Activated CD4-positive, alpha-beta T cell treated with anti-CD3 and anti-CD28 coated beads for 24 hours (primary cell): ENCODE data around the gene HSPA4.
"Not testable (repeated sequence)": the region's sequence is repeated elsewhere in the genome, so short reads cannot be mapped to it uniquely, and the experiment has no call there.

ENCODE experiments used
- DNase-seq, 2 donors: peaks; one replicate each; pipeline ENCODE4 v3.0.0-alpha.2; 2020; ENCODE audit warnings: low read depth in 2 of 2

HSPA4 gene

DNA sequence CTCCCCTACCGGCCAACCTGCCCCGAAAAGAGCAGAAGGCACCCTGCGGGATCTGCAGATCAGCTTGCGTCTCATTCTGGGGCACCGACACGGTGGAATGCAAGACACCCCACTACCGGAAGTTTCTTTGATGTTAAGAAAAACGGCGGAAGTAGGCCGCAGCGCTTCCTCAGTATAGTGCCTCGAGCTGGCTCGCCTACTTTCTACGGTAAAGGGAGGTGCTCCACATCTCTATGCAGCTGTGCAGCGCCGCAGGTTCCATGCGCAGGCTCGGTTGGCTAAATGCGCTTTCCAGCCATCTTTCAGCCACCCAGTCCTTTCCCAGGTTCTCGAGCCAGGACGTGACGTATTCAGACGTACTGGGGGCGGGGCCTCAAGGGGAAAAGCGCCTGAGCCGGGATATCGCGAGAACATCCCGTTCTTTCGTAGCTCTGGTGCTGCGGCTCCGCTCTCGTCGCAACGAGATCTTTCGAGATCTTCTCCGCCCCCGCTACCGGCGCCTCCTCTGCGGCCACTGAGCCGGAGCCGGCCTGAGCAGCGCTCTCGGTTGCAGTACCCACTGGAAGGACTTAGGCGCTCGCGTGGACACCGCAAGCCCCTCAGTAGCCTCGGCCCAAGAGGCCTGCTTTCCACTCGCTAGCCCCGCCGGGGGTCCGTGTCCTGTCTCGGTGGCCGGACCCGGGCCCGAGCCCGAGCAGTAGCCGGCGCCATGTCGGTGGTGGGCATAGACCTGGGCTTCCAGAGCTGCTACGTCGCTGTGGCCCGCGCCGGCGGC lies at the start of gene HSPA4:
TSS of gene HSPA4 (plus strand) at position 472 of the 775 bp plus-strand sequence. CDS start at position 710, 238 bp downstream.
- peak; percentile 95 to 96 for DNase-seq

DNA sequence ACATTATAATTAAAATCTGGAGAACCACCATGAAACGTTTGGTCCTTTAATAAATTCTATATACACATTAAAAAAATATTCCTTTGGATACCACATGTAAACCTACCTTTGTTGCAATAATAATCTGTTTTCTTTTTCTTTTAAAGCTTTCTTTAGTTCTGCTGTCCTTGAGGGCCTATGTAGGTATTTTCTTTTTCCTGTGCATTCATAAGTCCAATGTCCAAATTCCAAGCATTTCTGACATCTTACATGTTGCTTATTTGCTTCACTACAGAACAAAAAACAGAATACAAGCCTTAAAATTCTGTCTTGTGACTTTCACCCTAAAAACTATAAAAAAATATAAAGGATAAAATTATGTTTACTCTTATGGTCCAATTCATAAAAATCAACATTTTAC lies 45.2 kb upstream of the HSPA4 start:
- DNase-seq, result no peak

DNA sequence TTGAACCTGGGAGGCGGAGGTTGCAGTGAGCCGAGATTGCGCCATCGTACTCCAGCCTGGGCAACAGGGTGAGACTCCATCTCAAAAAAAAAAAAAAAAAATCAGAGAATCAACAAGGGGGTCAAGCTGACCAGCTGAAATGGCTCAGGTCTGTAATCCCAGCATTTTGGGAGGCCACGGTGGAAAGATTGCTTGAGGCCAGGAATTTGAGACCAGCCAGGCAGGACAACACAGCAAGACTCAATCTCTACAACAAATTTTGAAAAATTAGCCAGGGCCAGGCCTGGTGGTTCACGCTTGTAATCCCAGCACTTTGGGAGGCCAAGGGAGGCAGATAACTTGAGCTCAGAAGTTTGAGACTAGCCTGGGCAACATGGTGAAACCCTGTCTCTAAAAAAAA lies 43.4 kb upstream of the HSPA4 start:
- DNase-seq, result not testable (repeated sequence)

DNA sequence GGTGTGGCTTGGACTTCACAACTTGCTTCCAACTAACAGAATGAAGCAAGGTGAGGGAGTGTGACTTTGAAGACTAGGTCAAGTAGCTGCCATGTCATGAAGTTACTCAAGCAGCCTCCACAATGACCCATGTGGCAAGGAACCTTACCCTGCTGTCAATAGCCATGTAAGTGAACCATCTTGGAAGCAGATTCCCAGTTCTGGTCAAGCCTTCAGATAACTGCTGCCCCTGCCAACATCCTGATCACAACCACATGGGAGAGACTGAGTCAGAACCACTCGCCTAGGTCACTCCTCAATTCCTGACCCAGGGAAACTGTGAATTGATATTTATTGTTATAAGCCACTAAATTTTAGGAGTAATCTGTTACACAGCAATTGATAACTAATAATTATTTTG lies 36.3 kb upstream of the HSPA4 start:
- no peak for DNase-seq

DNA sequence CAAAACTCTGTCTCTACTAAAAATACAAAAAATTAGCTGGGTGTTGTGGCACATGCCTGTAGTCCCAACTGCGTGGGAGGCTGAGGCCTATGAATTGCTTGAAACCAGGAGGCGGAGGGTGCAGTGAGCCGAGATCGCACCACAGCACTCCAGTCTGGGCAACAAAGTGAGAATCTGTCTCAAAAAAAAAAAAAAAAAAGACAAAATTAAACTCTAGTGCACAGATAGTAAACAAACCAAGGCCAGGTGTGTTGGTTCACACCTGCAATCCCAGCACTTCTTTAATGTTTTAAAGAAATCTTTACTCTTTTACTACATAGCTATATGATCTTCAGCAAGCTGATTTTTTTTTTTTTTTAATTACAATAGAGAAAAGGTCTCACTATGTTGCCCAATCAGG lies 33.8 kb upstream of the HSPA4 start:
- DNase-seq, result no peak

DNA sequence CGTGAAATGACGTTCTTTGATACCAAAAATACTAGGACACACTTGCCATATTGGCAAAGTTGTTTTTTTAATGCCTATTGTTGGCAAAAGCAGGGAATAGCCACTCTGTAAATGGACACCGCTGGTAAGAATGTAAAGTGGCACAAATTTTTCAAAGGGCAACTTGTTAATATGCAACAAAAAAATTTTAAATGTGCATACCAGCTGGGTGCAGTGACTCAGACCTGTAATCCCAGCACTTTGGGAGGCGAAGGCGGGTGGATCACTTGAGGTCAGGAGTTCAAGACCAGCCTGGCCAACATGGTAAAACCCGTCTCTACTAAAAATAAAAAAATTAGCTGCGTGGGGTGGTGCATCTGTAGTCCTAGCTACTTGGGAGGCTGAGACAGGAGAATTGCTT lies 32.3 kb upstream of the HSPA4 start:
- DNase-seq, result not testable (repeated sequence)

DNA sequence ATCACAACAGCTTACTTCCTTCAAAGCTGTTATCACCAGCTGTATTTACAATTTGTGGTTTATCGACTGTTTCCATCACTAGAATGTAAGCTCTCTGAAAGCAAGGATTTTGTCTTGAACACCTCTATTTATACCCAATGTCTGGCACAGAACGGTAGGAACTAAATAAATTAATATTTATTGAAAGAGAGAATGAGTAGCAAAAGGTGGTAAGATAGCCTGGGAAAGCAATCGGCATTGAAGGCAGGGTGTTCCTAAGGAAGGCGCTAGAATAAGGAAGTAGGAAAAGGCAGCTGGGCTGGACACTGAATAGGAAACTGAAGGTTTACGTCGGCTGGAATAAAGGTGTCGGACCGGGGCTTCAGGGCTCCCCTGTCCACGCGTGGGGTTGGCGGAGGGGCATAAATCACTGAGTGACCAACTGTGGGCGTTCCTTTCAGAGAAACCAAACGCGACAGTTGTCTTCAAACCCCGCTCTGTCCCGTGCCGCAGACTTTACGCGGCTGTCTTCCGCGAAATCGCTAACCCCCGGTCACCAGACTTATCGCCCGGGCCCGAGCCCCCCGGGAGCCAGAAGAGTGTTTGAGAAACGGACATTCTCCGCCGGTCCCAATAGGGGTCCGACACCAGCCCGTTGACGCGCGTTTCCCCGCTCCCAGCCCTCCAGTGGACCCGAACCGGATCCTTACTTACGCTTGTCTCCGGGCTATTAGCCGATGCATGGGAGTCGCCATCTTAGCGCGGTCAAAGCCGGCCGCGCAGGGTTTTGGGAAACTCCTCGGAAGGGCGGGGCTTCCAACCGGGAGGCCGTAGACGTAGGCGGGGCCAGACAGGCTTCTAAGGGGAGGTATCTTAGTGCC lies 25.8 kb upstream of the HSPA4 start, which contains the start of gene ZCCHC10:
TSS of gene ZCCHC10 (minus strand) at position 746 of the 860 bp plus-strand sequence. CDS start at position 734, 12 bp downstream.
- DNase-seq, result peak; percentile 90 to 91

DNA sequence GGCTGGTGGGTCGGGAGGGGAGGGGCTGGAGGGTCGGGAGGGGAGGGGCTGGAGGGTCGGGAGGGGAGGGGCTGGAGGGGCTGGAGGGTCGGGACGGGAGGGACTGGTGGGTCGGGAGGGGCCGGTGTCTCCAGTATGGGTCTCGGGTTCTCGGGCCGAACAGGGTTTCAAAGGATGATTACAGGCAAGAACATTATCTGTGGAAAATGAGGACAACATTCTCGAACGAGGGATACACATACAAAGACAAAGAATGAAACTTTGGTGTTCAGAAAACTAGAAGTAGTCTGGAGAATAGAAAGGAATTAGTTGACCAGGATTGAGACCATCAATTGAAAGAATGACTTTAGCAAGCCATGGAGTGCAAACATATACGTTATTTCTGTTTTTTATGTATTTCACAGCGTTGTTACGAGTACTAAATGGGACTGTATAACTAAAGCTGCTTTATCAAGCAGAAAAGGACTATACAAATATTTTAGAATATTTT lies 25.1 kb upstream of the HSPA4 start:
- no peak for DNase-seq

DNA sequence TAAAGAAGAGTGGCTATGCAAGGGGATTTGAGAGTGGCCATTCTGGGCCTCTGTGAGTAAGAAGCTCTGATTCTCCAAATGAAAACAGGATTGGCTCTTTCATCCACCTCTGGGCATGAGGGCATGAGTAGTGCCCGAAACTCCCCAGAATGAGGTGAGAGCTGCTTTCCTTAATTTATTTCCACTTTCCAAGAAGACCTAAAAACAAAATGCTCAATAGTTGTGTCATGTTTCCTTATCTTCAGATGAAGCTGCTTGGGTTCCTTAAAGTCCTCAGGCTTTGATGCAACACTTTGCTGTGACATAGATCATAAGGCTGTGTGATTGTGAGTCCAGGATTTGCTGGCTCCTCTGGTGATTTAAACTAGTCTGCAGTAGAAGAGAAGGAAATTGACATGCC lies 22.4 kb upstream of the HSPA4 start:
- no peak for DNase-seq

DNA sequence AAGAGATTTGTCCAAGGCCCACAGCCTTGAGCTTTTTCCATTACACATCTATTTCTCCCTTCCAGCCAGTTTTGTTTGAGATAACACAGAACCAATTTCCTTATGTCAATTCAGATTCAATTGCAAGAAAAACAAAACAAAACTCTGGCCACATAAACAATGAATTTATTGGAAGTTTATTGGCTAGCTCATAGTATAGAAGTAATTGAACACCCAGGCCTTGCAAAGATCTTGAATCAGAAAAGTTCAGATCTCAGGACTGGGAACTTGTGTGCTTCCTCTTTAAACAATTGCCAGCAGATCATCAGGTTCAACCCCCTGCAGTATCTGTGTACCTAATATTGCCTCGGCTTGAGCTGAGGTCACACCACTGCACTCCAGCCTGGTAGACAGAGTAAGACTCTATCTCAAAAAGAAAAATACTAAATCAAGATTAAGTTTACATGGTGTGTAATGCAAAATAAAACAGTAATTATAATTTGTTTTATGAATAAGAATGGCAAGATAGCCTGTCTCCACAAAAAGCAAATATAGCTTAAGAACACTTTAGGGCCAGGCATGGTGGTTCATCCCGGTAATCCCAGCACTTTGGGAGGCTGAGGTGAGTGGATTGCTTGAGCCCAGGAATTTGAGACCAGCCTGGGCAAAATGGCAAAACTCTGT lies 21.3 kb upstream of the HSPA4 start:
- no peak for DNase-seq

DNA sequence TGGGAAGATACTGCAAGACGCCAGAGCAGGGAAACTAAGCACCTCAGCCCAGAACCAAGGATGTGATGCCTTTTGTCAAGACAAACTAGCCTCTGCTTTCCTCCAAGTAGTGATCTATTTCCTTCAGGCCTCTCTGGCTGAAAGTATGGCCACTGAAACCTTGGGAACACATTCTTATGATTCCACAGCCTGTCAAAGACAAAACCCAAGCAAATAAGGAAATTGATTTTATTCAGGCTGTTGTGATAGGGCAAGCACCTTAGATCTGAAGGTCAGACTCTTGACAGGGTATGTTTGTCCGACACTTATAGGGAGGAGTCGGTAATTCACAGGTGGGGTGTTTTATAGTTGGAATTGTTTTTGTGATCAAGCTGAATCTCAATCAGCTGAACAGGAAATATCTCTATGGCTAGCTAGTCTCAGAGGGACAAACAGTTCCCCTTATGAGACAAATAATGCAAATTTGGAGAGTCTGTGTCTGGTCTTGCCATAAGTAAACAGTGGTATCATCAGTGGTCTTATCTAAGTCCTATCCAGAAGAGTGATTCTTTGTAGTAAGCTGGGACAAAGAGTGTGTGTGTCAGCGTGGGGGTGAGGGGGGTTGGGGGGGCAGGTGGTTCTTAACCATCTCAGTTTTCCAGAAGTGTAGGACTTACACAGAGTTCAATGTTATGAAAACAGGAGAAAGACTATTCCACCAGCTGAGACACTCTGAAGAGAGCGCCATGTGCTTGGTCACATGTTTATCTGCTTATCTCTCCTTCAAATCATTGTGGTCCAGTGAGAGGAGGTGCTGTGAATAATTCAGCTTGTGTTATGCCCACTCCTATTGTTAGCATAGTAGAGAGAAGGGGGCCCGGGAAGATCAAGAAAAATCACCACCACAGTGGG lies 18.7 kb upstream of the HSPA4 start:
- no peak for DNase-seq

DNA sequence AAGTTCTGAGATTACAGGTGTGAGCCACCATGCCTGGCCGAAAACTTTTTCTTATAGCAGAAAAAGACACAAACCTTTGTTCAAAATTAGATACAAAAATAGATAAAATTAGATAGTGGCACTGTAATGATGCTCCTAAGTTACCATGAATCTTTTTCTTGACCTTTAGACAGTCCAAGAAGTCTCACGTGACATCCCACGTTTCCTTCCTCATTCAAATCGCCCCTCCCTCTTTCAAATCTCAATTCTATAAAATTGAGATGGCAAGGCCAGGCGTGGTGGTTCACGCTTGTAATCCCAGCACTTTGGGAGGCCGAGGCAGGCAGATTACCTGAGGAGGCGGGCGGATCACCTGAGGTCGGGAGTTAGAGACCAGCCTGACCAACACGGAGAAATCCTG lies 17.7 kb upstream of the HSPA4 start:
- no peak for DNase-seq

DNA sequence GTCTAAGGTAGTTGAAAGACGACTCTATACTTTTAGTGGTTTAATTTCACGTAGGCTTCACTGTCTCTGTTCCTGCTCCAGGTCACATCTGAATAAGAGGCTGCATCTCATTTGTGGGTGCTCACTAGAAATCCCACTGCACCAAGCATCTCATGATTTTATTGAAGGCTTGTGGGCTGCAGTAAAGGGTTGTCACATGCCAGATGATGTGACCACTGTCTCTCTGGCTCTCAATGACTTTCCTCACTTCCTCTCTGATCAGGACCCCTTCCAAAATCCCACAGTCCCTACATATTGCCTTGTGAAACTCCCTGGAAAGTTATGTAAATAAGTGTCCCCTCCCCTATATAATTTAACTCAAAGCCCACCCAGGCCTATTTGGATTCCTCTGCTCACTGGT lies 16.6 kb upstream of the HSPA4 start:
- no peak for DNase-seq

DNA sequence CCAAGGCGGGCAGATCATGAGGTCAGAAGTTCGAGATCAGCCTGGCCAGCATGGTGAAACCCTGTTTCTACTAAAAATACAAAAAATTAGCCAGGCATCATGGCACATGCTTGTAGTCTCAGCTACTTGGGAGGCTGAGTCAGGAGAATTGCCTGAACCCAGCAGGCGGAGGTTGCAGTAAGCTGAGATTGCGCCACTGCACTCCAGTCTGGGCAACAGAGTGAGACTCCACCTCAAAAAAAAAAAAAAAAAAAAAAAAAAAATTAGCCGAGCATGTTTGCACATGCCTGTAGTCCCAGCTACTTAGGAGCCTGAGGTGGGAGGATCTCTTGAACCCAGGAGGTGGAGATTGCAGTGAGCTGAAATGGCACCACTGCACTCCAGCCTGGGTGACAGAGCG lies 15.1 kb upstream of the HSPA4 start:
- not testable (repeated sequence) for DNase-seq

DNA sequence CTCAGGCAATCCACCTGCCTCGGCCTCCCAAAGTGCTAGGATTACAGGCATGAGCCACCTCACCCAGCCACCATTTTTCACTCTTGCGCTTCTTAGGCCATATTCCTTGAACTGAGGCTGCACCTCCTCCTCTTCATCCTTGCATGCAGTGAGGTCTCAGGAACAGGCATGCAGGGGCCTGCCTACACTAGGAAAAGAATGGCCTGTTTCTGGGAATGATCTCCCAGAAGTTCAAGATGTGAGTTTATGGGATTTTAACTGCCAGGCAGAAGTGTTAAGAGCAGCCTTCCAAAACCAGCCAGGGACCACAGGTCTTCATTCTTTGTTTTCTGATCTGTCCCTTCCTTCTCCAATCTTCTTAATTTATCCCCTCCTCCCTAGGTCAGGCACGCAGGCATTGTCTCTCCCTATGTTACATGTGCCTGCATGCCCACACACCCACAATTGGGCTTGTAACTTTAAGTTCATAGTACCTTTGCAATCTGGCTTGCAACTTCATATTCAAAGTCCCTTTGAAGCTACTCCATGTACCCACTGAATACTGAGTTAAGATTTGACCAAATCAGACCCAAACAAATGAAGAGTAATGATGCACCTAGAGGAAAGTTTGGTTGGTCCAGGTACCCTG lies 10.5 kb upstream of the HSPA4 start:
- DNase-seq, result no peak

DNA sequence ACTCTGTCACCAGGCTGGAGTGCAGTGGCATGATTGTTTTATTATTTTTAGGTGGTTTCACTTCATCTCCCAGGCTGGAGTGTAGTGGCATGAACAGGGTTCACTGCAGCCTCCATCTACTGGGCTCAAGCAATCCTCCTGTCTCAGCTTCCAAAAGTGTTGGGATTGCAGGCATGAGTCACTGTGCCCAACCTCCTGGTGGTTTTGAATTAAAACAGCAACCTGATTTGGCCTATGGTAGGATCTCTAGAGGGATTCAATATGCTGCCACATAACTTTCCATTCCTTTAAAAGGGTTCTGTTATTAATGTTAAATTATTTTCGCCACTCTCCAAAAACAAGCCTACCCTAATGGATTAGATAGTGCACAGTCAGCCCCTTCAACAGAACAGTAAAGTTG lies 9.9 kb upstream of the HSPA4 start:
- DNase-seq, result no peak

DNA sequence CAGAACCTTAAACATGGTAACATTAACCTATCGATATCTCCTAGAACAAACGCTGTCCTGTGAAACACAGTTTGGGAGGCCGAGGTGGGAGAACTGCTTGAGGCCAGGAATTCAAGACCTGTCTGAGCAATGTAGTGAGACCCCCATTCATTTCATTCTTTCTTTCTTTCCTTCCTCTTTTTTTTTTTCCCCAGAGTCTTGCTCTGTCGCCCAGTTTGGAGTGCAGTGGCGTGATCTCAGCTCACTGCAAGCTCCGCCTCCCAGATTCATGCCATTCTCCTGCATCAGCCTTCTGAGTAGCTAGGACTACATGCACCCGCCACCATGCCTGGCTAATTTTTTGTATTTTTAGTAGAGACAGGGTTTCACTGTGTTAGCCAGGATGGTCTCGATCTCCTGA lies 5.3 kb upstream of the HSPA4 start:
- not testable (repeated sequence) for DNase-seq

DNA sequence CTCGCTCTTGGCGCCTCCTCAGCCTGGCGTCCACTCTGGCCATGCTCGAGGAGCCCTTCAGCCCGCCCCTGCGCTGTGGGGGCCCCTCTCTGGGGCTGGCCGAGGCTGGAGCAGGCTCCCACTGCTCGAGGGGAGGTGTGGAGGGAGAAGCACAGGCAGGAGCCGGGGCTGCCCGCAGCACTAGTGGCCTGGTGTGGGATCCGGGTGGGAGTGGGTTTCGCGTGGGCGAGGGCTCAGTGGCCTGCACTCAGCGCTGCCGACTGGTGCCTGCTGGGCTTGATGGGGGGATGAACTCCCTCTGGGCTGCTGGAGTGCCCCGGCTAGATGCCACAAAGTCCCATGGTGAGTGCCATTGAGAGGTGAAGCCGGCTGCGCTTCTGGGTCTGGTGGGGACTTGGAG lies 4.4 kb upstream of the HSPA4 start:
- no peak for DNase-seq

DNA sequence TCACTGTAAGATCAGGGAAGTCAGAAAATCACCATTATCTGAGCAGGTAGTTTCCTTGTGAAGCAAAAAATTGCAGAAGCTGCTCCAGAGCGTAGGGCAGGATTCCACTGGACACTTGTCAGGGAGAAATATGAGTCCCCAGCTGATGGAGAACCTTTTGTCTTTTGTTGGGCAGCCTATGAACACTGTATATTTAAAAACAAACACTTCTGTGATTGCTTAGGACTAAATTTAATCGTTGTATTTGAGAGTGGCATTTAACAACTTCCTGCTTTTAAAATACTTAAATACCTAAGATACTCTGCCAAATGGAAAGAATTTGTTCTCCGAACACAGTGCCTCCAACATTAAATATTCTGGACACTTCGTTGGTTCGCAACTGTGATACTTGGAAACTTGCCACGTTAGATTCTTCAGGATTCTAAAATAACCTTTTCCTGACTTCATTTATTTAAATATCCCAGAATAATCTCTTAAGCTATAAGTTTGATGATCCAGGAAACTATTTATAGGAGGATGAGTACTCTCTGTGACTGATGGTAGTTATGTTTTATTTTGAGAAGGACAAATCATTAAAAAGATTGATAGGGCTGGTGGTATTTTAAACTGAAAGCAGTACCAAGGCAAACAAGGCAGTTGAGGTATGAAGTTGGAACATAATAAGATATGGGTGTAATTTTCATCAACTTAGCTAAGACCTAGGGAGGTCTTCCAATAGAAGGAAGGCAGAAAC lies 2.7 kb upstream of the HSPA4 start:
- DNase-seq, result no peak

DNA sequence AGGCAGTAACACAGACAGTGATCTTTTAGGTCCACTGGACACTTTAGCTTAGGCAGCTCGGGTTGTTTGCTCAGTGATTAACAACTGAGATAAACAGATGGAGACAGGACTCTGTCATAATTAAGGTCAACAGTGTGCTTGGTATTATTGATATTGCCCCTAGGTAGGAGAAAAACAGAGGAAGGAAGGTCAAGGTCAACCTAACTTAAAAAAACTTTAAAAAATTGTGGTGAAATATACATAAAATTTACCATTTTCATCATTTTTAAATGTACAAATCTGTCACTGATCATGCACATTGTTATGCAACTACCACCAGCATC lies 2.1 kb upstream of the HSPA4 start:
- DNase-seq, result no peak
